ENCODE results near the gene PARD6B. TPM values are rescaled to one million over a fixed set of nuclear protein-coding genes. Genes with fewer than 3 reads are reported as not detected.

Gene PARD6B
- total RNA-seq, 2 donors from 2014 or later, result 8.3 to 14.4 TPM

GRCh38 chr20:50794181-50794845, 62.9 kb downstream of the PARD6B start:
- Histone ChIP-seq H3K27ac (no peak overlapping the region), H3K27me3 (replicated peaks; ENCODE audit: insufficient read depth) (no peaks in the 10 kb centered on the region), H3K9me3 (no peaks in the 10 kb centered on the region), H3K4me1 (replicated peaks) (peaks cover 6% of the 10 kb centered on the region), H3K36me3 (no peaks in the 10 kb centered on the region), H3K4me3 (peak overlapping the region in 1 of 2 donors; percentile 82)
- intact Hi-C loops (cut with DNase I), result loop anchor here (2.0 to 10.0 kb wide), 2 partner anchors 134 to 510 kb away; no protein-coding TSS in a partner anchor
- 35% methylated on average over 34 of the region's 35 CpGs for WGBS
- no peak for TF ChIP-seq POLR2A (IDR thresholded peaks at IDR 0.05)
- no peak for DNase-seq (ENCODE audit: low spot score)

DNA sequence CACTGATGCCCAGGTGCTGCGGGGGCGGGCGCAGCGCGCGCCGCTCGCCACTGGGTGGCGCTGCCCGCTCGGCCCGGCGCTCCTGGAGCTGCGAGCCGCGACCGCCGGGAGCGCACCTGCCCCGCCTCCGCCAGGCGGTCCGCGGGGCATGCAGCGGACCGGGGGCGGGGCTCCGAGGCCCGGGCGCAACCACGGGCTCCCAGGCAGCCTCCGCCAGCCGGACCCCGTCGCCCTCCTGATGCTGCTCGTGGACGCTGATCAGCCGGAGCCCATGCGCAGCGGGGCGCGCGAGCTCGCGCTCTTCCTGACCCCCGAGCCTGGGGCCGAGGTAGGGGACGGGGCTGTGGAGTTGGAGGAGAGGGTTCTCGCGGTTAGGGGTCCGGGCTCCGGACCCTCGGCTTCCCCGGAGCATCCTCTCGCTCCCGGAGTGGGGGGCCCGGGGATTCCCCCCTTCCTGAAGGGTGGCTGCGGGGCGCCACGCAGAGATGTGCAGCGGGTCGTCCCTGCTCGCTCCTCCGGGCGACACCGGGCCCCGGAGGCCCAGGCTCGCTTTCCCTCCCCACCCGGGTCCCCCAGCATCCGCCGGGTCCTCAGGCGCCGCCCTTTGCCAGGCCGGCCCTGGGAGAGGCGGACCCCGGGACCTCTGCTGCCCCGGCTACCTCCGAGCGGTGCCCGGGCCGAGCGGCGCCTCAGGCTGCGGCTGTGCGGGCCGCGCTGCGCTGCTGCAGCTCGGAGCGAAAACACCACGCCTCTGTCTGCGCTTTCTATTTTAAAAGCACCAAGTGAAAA, 63.7 kb downstream of the PARD6B start, which contains the start of gene BCAS4:
TSS of gene BCAS4 (plus strand) at position 216 of the 789 bp plus-strand sequence. CDS start at position 239, 23 bp downstream.
- intact Hi-C loops (cut with DNase I), result loop anchor here (2.0 to 10.0 kb wide), 2 partner anchors 134 to 510 kb away; no protein-coding TSS in a partner anchor
- Histone ChIP-seq H3K4me3 (peak within 1 kb of the TSS; percentile 78 to 82), H3K27ac (peak within 1 kb of the TSS; percentile 69 to 77), H3K9me3 (no peaks in the 10 kb centered on the region), H3K36me3 (no peaks in the 10 kb centered on the region), H3K4me1 (replicated peaks) (peaks cover 6% of the 10 kb centered on the region), H3K27me3 (replicated peaks; ENCODE audit: insufficient read depth) (no peaks in the 10 kb centered on the region)
- 3% methylated on average over 64 of the region's 92 CpGs for WGBS
- TF ChIP-seq CTCF (IDR thresholded peaks at IDR 0.05) (peak; percentile 85 to 99 (median 94)), POLR2AphosphoS5 (IDR thresholded peaks at IDR 0.05) (no peak)
- peak; percentile 71 for DNase-seq (ENCODE audit: low spot score)

DNA sequence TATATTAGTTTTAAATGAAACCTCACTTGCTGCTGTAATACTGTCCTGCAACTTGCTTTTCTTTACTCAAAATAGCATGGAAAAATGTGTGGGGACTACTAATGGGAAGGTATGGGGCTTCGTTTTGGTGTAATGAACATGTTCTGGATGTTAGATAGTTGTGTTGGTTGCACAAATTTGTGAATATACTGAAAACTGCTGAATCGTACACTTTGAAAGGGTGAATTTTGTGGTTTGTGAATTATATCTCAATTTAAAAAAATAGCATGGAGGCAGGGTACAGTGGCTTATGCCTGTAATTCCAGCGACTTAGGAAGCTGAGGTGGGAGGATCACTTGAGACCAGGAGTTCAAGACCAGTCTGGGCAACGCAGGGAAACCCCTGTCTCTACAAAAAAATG, 65.8 kb downstream of the PARD6B start:
- Histone ChIP-seq H3K27me3 (replicated peaks; ENCODE audit: insufficient read depth) (no peaks in the 10 kb centered on the region), H3K4me1 (replicated peaks) (no peaks in the 10 kb centered on the region), H3K36me3 (no peaks in the 10 kb centered on the region), H3K9me3 (no peaks in the 10 kb centered on the region), H3K27ac (no peak overlapping the region), H3K4me3 (no peak overlapping the region)
- WGBS, result 91% methylated on average over 4 of the region's 4 CpGs
- TF ChIP-seq POLR2AphosphoS5 (IDR thresholded peaks at IDR 0.05), result no peak
- TF ChIP-seq POLR2A (IDR thresholded peaks at IDR 0.05), result no peak
- TF ChIP-seq CTCF (IDR thresholded peaks at IDR 0.05), result no peak
- intact Hi-C loops (cut with DNase I), result loop anchor here (10.0 kb wide), 1 partner anchor 508 kb away; no protein-coding TSS in a partner anchor
- DNase-seq (ENCODE audit: low spot score), result no peak

DNA sequence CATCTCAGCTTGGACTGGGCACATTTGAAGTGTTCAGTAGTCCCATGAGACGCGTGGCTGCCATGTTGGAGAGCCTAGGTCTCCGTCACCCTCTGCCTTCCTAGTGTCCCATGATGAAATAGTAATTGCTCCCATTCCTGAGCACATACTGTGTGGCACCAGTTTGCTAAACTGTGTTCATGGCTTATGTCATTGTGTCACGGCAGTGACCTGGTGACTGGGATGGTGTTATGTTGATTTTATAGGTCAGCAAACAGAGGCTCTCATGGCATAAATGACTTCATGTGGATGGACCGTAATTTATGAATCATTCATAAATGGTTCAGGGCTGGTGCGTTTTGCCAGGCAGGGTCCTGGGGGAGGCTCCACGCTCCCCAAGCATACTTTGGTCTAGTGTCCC, 67.3 kb downstream of the PARD6B start:
- Histone ChIP-seq H3K4me1 (replicated peaks) (no peaks in the 10 kb centered on the region), H3K36me3 (no peaks in the 10 kb centered on the region), H3K27me3 (replicated peaks; ENCODE audit: insufficient read depth) (no peaks in the 10 kb centered on the region), H3K27ac (no peak overlapping the region), H3K4me3 (no peak overlapping the region), H3K9me3 (no peaks in the 10 kb centered on the region)
- 89% methylated on average over 7 of the region's 7 CpGs for WGBS
- intact Hi-C loops (cut with DNase I), result loop anchor here (10.0 kb wide), 1 partner anchor 506 kb away; no protein-coding TSS in a partner anchor
- no peak for DNase-seq (ENCODE audit: low spot score)
- TF ChIP-seq POLR2A (IDR thresholded peaks at IDR 0.05) (no peak), POLR2AphosphoS5 (IDR thresholded peaks at IDR 0.05) (no peak), CTCF (IDR thresholded peaks at IDR 0.05) (no peak)

- DNase-seq (ENCODE audit: low spot score), result no peak
- no peak overlapping the region for H3K4me3 ChIP-seq
- H3K9me3 ChIP-seq, result no peaks in the 10 kb centered on the region
- H3K36me3 ChIP-seq, result no peaks in the 10 kb centered on the region
- intact Hi-C loops (cut with DNase I), result loop anchor here (10.0 kb wide), 1 partner anchor 505 kb away; no protein-coding TSS in a partner anchor
- H3K4me1 ChIP-seq (replicated peaks), result no peaks in the 10 kb centered on the region
- 66% methylated on average over 13 of the region's 13 CpGs for WGBS
- H3K27me3 ChIP-seq (replicated peaks; ENCODE audit: insufficient read depth), result no peaks in the 10 kb centered on the region
- TF ChIP-seq CTCF (IDR thresholded peaks at IDR 0.05), result no peak
- no peak for TF ChIP-seq POLR2AphosphoS5 (IDR thresholded peaks at IDR 0.05)
- no peak for TF ChIP-seq POLR2A (IDR thresholded peaks at IDR 0.05)
- H3K27ac ChIP-seq, result peak overlapping the region; percentile 30 to 38
Measured at GRCh38 chr20:50799176-50799889, 68.0 kb downstream of the PARD6B start.

Data from prostate gland (tissue), 2 donors.